ENCODE data around the gene KCTD14. TPM values are rescaled to one million over a fixed set of nuclear protein-coding genes. Genes with fewer than 3 reads are reported as not detected.

Gene KCTD14
- polyA plus RNA-seq, 2 of the 4 experiments (the other 2 are of a cell fraction): 2.7 to 3.2 TPM

DNA sequence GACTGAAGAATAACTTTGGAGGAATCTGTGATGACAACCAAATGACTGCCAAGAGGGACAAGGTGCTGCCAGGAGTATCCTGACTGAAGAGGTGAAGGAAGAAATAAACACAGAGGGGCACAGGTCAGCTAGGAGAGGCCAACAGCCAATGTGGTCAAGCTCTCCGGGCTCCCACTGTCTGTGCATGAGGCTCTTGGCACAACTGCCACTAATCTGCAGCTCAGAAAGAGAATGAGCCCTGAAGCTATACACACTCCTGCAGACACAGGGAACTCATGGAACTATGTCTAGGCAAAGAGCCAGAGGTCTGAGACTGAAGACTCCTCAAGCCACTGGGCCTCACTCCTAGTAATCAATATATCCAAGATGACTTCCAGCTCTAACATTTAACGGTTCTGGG is 47.5 kb upstream of the KCTD14 start:
- DNase-seq (ENCODE audit: low read depth in 1 of 2, low spot score in 1 of 2) (no peak), ATAC-seq (no peak), FAIRE-seq (no peak)
- Histone ChIP-seq H3K4me2 (no peak overlapping the region), H3K4me1 (no peaks in the 10 kb centered on the region), H3K4me3 (no peak overlapping the region), H3K9me3 (no peaks in the 10 kb centered on the region), H3K27ac (no peak overlapping the region)
- TF ChIP-seq EHMT2 (IDR thresholded peaks at IDR 0.05; ENCODE audit: low read depth) (no peak), ZC3H11A (IDR thresholded peaks at IDR 0.05) (no peak), POLR2AphosphoS2 (conservative IDR thresholded peaks at IDR 0.05; ENCODE audit: low read length) (no peak), HOXA7 (CRISPR knock-in tag; IDR thresholded peaks at IDR 0.05) (no peak), ZNF302 (CRISPR knock-in tag; IDR thresholded peaks at IDR 0.05) (no peak), NPAS2 (CRISPR knock-in tag; IDR thresholded peaks at IDR 0.05; ENCODE audit: borderline replicate concordance) (no peak), MAFK (IDR thresholded peaks at IDR 0.05; ENCODE audit: partially characterized antibody) (no peak), EHF (CRISPR knock-in tag; IDR thresholded peaks at IDR 0.05) (no peak), FOSL2 (IDR thresholded peaks at IDR 0.05) (no peak), FOSL2 (CRISPR knock-in tag; IDR thresholded peaks at IDR 0.05) (no peak), CHD4 (IDR thresholded peaks at IDR 0.05; ENCODE audit: borderline replicate concordance) (no peak), HOXB5 (CRISPR knock-in tag; IDR thresholded peaks at IDR 0.05) (no peak), PBX3 (IDR thresholded peaks at IDR 0.05) (no peak), PHF8 (IDR thresholded peaks at IDR 0.05; ENCODE audit: borderline replicate concordance, low read depth) (no peak), HDAC2 (IDR thresholded peaks at IDR 0.05) (no peak), RARB (CRISPR knock-in tag; IDR thresholded peaks at IDR 0.05) (no peak), HOXB13 (CRISPR knock-in tag; IDR thresholded peaks at IDR 0.05; ENCODE audit: low read depth) (no peak), CBX2 (IDR thresholded peaks at IDR 0.05; ENCODE audit: borderline replicate concordance, low read depth) (no peak), KDM5A (IDR thresholded peaks at IDR 0.05) (no peak)
- TF ChIP-seq, protein P1, sequence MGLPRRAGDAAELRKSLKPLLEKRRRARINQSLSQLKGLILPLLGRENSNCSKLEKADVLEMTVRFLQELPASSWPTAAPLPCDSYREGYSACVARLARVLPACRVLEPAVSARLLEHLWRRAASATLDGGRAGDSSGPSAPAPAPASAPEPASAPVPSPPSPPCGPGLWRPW (IDR thresholded peaks at IDR 0.05): no peak
- TF ChIP-seq, protein P2, sequence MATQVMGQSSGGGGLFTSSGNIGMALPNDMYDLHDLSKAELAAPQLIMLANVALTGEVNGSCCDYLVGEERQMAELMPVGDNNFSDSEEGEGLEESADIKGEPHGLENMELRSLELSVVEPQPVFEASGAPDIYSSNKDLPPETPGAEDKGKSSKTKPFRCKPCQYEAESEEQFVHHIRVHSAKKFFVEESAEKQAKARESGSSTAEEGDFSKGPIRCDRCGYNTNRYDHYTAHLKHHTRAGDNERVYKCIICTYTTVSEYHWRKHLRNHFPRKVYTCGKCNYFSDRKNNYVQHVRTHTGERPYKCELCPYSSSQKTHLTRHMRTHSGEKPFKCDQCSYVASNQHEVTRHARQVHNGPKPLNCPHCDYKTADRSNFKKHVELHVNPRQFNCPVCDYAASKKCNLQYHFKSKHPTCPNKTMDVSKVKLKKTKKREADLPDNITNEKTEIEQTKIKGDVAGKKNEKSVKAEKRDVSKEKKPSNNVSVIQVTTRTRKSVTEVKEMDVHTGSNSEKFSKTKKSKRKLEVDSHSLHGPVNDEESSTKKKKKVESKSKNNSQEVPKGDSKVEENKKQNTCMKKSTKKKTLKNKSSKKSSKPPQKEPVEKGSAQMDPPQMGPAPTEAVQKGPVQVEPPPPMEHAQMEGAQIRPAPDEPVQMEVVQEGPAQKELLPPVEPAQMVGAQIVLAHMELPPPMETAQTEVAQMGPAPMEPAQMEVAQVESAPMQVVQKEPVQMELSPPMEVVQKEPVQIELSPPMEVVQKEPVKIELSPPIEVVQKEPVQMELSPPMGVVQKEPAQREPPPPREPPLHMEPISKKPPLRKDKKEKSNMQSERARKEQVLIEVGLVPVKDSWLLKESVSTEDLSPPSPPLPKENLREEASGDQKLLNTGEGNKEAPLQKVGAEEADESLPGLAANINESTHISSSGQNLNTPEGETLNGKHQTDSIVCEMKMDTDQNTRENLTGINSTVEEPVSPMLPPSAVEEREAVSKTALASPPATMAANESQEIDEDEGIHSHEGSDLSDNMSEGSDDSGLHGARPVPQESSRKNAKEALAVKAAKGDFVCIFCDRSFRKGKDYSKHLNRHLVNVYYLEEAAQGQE (IDR thresholded peaks at IDR 0.05): no peak
- POLR2A ChIA-PET: no interaction called here
- CTCF ChIA-PET: interaction anchor here (1.4 to 1.6 kb wide), 2 partner anchors 10 to 24 kb away, joined by 3 to 5 read pairs; partner anchors contain the start of gene NDUFC2
- WGBS (ENCODE audit: missing lambda C conversion rate): 84% methylated on average over 2 of the region's 2 CpGs

- ChIA-PET CTCF (interaction anchor here (1.2 to 1.7 kb wide), 2 partner anchors 9 to 23 kb away, joined by 4 to 7 read pairs; no protein-coding TSS in a partner anchor), POLR2A (interaction anchor here (1.2 kb wide), 1 partner anchor 10 kb away, joined by 4 read pairs; the partner anchor contains the start of gene NDUFC2)
- DNase-seq (ENCODE audit: low read depth in 1 of 2, low spot score in 1 of 2): no peak
- no peak for ATAC-seq
- 83% methylated on average over 2 of the region's 2 CpGs for WGBS (ENCODE audit: missing lambda C conversion rate)
- no peak overlapping the region for H3K4me3 ChIP-seq
- FAIRE-seq: no peak
- H3K9me3 ChIP-seq: no peaks in the 10 kb centered on the region
- no peak overlapping the region for H3K4me2 ChIP-seq
- H3K4me1 ChIP-seq: no peaks in the 10 kb centered on the region
- H3K27ac ChIP-seq: no peak overlapping the region
- TF ChIP-seq TP53 (CRISPR knock-in tag; IDR thresholded peaks at IDR 0.05): no peak
- no peak for TF ChIP-seq EHMT2 (IDR thresholded peaks at IDR 0.05; ENCODE audit: low read depth)
- TF ChIP-seq ELK1 (IDR thresholded peaks at IDR 0.05; ENCODE audit: low read depth, low read length): no peak
- TF ChIP-seq MAFK (IDR thresholded peaks at IDR 0.05; ENCODE audit: partially characterized antibody): no peak
- TF ChIP-seq RNF2 (IDR thresholded peaks at IDR 0.05; ENCODE audit: borderline replicate concordance, low read depth): no peak
- no peak for TF ChIP-seq EP300 (IDR thresholded peaks at IDR 0.05)
- no peak for TF ChIP-seq RAD21 (conservative IDR thresholded peaks at IDR 0.05 in 1 of 2, IDR thresholded peaks at IDR 0.05 in 1 of 2)
- no peak for TF ChIP-seq SREBF2 (IDR thresholded peaks at IDR 0.05)
- TF ChIP-seq ESRRA (IDR thresholded peaks at IDR 0.05; ENCODE audit: borderline replicate concordance, low read length): no peak
- no peak for TF ChIP-seq RCOR1 (IDR thresholded peaks at IDR 0.05; ENCODE audit: low read depth, low read length)
- no peak for TF ChIP-seq RARB (CRISPR knock-in tag; IDR thresholded peaks at IDR 0.05)
- TF ChIP-seq, protein P1 (IDR thresholded peaks at IDR 0.05): no peak
- no peak for TF ChIP-seq TFCP2L1 (CRISPR knock-in tag; IDR thresholded peaks at IDR 0.05)
- no peak for TF ChIP-seq CBX2 (IDR thresholded peaks at IDR 0.05; ENCODE audit: borderline replicate concordance, low read depth)
- TF ChIP-seq CHD2 (IDR thresholded peaks at IDR 0.05; ENCODE audit: low read length, partially characterized antibody): no peak
Observed at GRCh38 chr11:78069465-78069864, 46.4 kb upstream of the KCTD14 start.
